Panc1 (cell line): Measurements from ENCODE around the gene ERG28. TPM values are rescaled to one million over a fixed set of nuclear protein-coding genes. Genes with fewer than 3 reads are reported as not detected.

Experiments used
- ATAC-seq: fragments of 200-7000 bp; cut with Tn5 transposase; 2 replicates; pipeline ENCODE4 v1.9.1; 2020; ENCODE audit warnings: mild to moderate bottlenecking, moderate library complexity
- BruUV-seq: library from RNA; stranded (reverse); fragments of 400-500 nt; replicated peaks from 2 replicates; lab custom pipeline; 2021; lab: Mats Ljungman, UMichigan
- CTCF ChIA-PET: fragments of 300-600 bp; sonication (Branson Sonifier 250); formaldehyde crosslinking; loops from one replicate; lab custom pipeline; 2022; ENCODE audit warnings: antibody characterized with exemption; lab: Charles Lee
- POLR2A ChIA-PET: fragments of 300-600 bp; sonication (Branson Sonifier 250); formaldehyde crosslinking; loops from one replicate; lab custom pipeline; 2022; ENCODE audit warnings: antibody characterized with exemption; lab: Charles Lee
- DNase-seq: peaks from one replicate; pipeline ENCODE4 v3.0.0-alpha.2; 2010; ENCODE audit warnings: low read depth, low spot score
- H3K27ac ChIP-seq: 2 replicates; pipeline ENCODE4 v1.5.1; 2011; ENCODE audit warnings: mild to moderate bottlenecking, low read length, inconsistent platforms
- H3K27me3 ChIP-seq: fragments of 200-500 bp; sonication (Bioruptor generic); 2 replicates; pipeline ENCODE4 v1.6.0; 2014; ENCODE audit warnings: low read length, inconsistent platforms; ENCODE audit not compliant: control insufficient read depth, insufficient read depth
- H3K36me3 ChIP-seq: fragments of 200-500 bp; sonication (Bioruptor generic); 2 replicates; pipeline ENCODE4 v1.5.1; 2014; ENCODE audit warnings: inconsistent platforms, mild to moderate bottlenecking, low read length, moderate library complexity; ENCODE audit not compliant: control insufficient read depth, insufficient read depth
- H3K4me1 ChIP-seq: 2 replicates; pipeline ENCODE4 v1.5.1; 2011; ENCODE audit warnings: inconsistent platforms, mild to moderate bottlenecking, low read length, moderate library complexity; ENCODE audit not compliant: control insufficient read depth, insufficient read depth
- H3K4me3 ChIP-seq, 2 experiments: 2 replicates each; pipeline ENCODE4 v1.5.1; 2011 to 2012; ENCODE audit warnings: low read depth in 2 of 2, low read length in 2 of 2, mild to moderate bottlenecking in 2 of 2, inconsistent platforms in 1 of 2, moderate library complexity in 1 of 2
- H3K9me3 ChIP-seq: fragments of 200-500 bp; sonication (Bioruptor generic); 2 replicates; pipeline ENCODE4 v1.5.1; 2014; ENCODE audit warnings: low read depth, mild to moderate bottlenecking, inconsistent platforms, low read length, moderate library complexity; ENCODE audit not compliant: control insufficient read depth, insufficient read depth
- CTCF ChIP-seq: fragments of 450-650 bp; IDR thresholded peaks from 2 replicates; pipeline ENCODE4 v1.5.1; 2017; ENCODE audit warnings: mild to moderate bottlenecking
- POLR2AphosphoS5 ChIP-seq: IDR thresholded peaks from 2 replicates; pipeline ENCODE4 v1.6.1; 2012; ENCODE audit warnings: mild to moderate bottlenecking, low read depth, low read length, moderate library complexity
- SIN3A ChIP-seq: IDR thresholded peaks from 2 replicates; pipeline ENCODE4 v1.6.1; 2012; ENCODE audit warnings: low read depth, mild to moderate bottlenecking, low read length, moderate library complexity, borderline replicate concordance; ENCODE audit not compliant: insufficient read depth
- TCF7L2 ChIP-seq: IDR thresholded peaks from 2 replicates; pipeline ENCODE4 v1.6.1; 2011; ENCODE audit warnings: mild to moderate bottlenecking, low read depth, low read length, inconsistent platforms
- in situ Hi-C: cut with HindIII; loops from 2 replicates; pipeline ENCODE4 v1.10.0; 2016; ENCODE audit warnings: low sequenced_read_pairs, low pct_unique_long_range_greater_than_20kb
- intact Hi-C: fragments of 100-400 bp; cut with micrococcal nuclease; formaldehyde crosslinking; loops from one replicate; pipeline ENCODE4 v1.10.0; 2022; ENCODE audit not compliant: unreplicated experiment
- total RNA-seq: library from RNA; stranded (reverse); gene quantifications from one replicate; pipeline ENCODE4 v1.2.1, GENCODE V29; 2021; ENCODE audit not compliant: unreplicated experiment
- TF ChIP-seq, protein P1 (sequence below), 2 experiments: IDR thresholded peaks; 2 replicates each; pipeline ENCODE4 v1.6.1; 2011 to 2012; ENCODE audit warnings: low read depth in 2 of 2, control low read depth in 1 of 2, low read length in 1 of 2, mild to moderate bottlenecking in 1 of 2, moderate library complexity in 1 of 2; ENCODE audit not compliant: insufficient read depth in 1 of 2

The ERG28 gene
- total RNA-seq, 1 experiment from 2014 or later: 23.1 TPM

GRCh38 chr14:75609606-75610475 lies 50.8 kb downstream of the ERG28 start:
- in situ Hi-C loops: no loop called here
- intact Hi-C loops: no loop called here
- no peaks in the 10 kb centered on the region for H3K27me3 ChIP-seq

DNA sequence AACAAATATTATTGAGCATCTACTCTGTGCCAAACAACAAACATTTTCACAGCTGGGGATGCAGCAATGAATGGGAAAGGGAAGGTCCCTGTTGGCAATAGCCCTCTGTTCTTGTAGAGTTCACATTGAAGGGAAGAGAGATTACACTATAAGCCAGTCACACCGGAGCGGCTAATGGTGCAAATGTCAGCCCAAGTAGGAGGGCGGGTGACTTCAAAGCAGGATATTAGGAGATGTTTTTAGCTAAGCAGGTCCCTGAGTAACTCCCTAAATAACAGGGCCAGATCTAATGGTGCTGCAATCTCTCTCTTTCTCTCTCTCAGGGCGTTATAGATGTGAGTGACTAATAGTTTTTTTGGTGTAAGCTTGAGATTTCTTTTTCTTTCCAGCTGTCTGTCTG lies 51.6 kb downstream of the ERG28 start:
- BruUV-seq: no TSS peak
- Histone ChIP-seq H3K4me1 (peaks cover 4% of the 10 kb centered on the region), H3K36me3 (no peaks in the 10 kb centered on the region), H3K27ac (no peak overlapping the region), H3K4me3 (no peak overlapping the region), H3K27me3 (no peaks in the 10 kb centered on the region), H3K9me3 (peaks cover 6% of the 10 kb centered on the region; the same call in 1 of the 2 replicates)
- ChIA-PET POLR2A (no interaction called here), CTCF (no interaction called here)
- TF ChIP-seq SIN3A (no peak), POLR2AphosphoS5 (no peak), CTCF (no peak), TCF7L2 (no peak)
- TF ChIP-seq, protein P1, sequence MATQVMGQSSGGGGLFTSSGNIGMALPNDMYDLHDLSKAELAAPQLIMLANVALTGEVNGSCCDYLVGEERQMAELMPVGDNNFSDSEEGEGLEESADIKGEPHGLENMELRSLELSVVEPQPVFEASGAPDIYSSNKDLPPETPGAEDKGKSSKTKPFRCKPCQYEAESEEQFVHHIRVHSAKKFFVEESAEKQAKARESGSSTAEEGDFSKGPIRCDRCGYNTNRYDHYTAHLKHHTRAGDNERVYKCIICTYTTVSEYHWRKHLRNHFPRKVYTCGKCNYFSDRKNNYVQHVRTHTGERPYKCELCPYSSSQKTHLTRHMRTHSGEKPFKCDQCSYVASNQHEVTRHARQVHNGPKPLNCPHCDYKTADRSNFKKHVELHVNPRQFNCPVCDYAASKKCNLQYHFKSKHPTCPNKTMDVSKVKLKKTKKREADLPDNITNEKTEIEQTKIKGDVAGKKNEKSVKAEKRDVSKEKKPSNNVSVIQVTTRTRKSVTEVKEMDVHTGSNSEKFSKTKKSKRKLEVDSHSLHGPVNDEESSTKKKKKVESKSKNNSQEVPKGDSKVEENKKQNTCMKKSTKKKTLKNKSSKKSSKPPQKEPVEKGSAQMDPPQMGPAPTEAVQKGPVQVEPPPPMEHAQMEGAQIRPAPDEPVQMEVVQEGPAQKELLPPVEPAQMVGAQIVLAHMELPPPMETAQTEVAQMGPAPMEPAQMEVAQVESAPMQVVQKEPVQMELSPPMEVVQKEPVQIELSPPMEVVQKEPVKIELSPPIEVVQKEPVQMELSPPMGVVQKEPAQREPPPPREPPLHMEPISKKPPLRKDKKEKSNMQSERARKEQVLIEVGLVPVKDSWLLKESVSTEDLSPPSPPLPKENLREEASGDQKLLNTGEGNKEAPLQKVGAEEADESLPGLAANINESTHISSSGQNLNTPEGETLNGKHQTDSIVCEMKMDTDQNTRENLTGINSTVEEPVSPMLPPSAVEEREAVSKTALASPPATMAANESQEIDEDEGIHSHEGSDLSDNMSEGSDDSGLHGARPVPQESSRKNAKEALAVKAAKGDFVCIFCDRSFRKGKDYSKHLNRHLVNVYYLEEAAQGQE (IDR thresholded peaks at IDR 0.05; ENCODE audit: insufficient read depth in 1 of 2, low read depth in 2 of 2, low read length in 1 of 2): no peak
- in situ Hi-C loops (no loop called here), intact Hi-C loops (no loop called here)
- ATAC-seq: no peak
- no peak for DNase-seq

More at GRCh38 chr14:75609606-75610475, 50.8 kb downstream of the ERG28 start:
- ATAC-seq (no peak), DNase-seq (no peak)
- H3K36me3 ChIP-seq: no peaks in the 10 kb centered on the region
- no TSS peak for BruUV-seq
- peaks cover 6% of the 10 kb centered on the region; the same call in 1 of the 2 replicates for H3K9me3 ChIP-seq
- TF ChIP-seq SIN3A (no peak), POLR2AphosphoS5 (no peak), CTCF (no peak), TCF7L2 (no peak)
- TF ChIP-seq, protein P1 (IDR thresholded peaks at IDR 0.05; ENCODE audit: insufficient read depth in 1 of 2, low read depth in 2 of 2, low read length in 1 of 2): no peak
- peaks cover 2% of the 10 kb centered on the region; the same call in 1 of the 2 replicates for H3K4me1 ChIP-seq
- CTCF ChIA-PET: interaction anchor here (0.6 kb wide), 1 partner anchor 228 kb away, joined by 3 read pairs; no protein-coding TSS in a partner anchor
- H3K27ac ChIP-seq: no peak overlapping the region
- POLR2A ChIA-PET: no interaction called here
- no peak overlapping the region for H3K4me3 ChIP-seq
